IPS DF 19.7 (cell line): ENCODE data around the gene PKD2L1.
"Not testable (repeated sequence)": the region's sequence is repeated elsewhere in the genome, so short reads cannot be mapped to it uniquely, and the experiment has no call there.

ENCODE experiments used
- DNase-seq: peaks from one replicate; pipeline ENCODE4 v3.0.0-alpha.2; 2013; ENCODE audit warnings: low read depth, low spot score

PKD2L1 gene

GRCh38 chr10:100330079-100330478 is at the start of gene PKD2L1:
PKD2L1 (minus strand) TSS chr10:100330228; CDS start chr10:100330103, 125 bp downstream.
- no peak for DNase-seq

GRCh38 chr10:100377830-100378229 is 47.8 kb upstream of the PKD2L1 start:
- no peak for DNase-seq

GRCh38 chr10:100376656-100377055 is 46.6 kb upstream of the PKD2L1 start:
- DNase-seq, result not testable (repeated sequence)

- not testable (repeated sequence) for DNase-seq
These were observed 44.8 kb upstream of the PKD2L1 start for GRCh38 chr10:100374677-100375353.

GRCh38 chr10:100374200-100374655 is 44.2 kb upstream of the PKD2L1 start:
- DNase-seq, result no peak

GRCh38 chr10:100373298-100374199 is 43.5 kb upstream of the PKD2L1 start:
- DNase-seq, result peak; percentile 98

DNA sequence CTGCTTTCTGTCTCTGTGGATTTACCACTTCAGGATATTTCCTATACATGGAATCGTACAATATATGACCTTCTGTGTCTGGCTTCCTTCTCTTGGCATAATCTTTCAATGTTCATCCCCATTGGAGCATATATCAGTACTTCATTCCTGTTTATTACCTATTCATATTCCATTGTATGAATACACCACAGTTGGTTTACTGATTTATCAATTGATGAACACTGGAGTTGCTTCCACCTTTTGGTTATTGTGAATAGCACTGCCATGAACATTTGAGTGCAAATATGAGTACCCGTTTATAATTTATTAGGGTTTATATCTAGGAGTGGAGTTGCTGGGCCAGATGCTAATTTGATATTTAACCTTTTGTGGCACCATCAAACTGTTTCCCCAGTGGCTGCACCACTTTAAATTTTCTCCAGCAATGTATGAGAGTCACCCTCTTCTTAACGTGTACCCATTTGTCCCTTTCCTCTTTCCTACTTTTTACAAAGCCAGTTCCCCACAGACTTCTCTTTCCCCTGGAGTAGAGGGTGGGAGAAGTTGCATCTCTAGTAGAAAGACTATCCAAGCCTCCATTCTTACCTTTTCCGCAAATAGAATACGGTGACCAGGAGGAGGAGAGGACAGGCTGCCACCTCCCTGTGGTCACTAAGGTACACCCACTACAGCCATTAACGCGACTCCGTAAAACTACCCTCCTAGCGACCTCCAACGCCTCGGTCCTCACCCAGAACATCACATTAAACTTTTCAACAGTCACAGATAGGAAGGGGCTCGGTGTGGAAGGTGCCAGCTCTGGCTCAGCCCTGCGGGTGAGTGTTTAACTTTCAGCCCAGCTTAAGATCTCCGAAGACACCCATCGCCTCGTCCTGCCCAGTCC is 42.6 kb upstream of the PKD2L1 start:
- no peak for DNase-seq

DNA sequence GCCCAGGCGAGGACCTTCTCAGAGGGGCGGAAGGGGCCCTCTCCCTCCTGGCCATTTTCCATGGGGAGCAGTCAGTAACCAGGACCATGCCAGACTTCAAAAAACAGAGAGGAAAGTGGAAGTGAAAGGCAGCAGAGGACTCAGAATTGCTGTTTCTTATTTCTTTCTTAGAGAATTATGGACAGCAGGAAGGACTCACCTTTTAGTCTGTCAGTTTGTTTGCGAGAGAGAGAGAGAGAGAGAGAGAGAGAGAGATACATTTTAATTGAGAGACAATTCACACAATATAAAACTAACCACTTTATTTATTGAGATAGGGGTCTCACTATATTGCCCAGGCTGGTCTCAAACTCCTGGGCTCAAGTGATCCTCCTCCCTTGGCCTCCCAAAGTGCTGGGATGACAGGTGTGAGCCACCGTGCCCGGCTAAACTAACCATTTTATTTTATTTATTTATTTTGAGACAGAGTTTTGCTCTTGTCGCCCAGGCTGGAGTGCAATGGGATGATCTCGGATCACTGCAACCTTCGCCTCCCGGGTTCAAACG is 41.5 kb upstream of the PKD2L1 start:
- DNase-seq, result no peak

DNA sequence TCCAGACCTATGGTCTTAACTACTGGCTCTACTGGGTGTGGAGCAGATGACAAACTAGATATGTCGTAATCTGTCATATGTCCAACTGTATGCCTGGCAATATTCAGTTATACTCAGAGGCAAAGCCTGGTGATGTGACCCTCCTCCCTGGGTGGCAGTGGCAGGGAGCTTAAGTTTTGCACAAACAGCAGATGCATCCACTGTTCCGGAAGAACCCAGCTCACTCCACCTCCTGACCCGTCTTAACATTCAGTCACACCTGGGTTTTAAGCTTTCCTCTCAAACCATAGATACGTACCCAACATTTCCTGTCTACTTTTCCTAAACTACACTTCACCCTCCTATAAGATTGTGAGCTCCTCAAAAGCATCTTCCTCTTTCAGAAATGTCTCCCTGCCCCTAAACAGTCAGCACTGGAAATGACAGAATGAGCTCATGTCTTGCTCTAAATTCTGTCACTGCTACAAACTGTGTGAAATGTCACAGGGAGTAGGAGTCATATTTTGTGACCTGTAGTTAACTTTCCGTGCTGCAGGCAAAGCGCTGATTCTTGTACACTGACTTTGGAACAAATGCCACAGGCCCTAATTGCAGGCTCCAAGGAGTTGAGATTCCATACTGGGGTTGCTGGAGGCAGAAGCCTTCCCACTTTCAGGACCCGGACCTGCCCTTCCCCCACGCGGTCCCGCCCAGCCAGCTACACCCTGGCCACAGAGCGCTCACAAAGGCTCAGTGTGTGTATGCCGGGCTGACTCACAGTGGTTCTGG is 40.9 kb upstream of the PKD2L1 start:
- DNase-seq, result no peak

DNA sequence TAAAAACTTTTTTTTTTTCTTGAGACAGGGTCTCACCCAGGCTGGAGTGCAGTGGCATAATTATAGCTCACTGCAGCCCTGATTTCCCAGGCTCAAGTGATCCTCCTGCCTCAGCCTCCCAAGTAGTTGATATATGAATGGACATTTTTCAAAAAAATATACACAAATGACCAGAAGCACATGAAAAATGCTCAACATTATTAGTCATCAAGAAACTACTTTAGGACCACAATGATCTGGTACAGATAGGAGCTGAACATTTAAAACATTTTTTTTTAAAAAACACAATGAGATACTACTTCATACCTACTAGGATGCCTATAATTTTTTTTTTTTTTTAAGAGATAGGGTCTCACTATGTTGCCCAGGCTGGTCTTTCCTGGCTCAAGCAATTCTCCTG is 38.7 kb upstream of the PKD2L1 start:
- DNase-seq, result no peak

DNA sequence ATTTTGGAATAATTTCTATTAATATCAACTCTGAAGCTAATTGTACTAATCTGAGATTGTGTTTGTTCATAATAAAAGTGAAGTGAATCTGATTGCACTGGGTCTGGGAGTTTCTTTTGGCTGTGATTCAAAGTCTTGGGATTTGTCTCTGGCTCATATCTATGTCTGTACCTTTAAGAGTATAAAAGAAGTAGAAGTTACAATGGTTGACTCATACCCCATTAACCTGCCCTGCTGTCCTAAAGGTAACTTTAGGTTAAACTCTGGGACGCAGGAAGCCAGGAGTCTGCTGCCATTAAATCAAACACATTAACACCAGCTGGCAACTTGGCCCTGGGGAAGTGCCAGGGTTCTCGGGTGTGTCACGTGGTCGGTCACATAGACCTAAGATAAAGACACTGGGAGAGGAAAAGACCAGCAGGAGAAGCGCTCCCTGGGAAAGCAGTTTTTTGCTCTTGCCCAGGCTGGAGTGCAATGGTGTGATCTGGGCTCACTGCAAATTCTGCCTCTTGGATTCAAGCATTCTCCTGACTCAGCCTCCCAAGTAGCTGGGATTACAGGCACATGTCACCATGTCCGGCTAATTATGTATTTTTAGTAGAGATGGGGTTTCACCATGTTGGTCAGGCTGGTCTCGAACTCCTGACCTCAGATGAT is 34.8 kb upstream of the PKD2L1 start:
- no peak for DNase-seq

DNA sequence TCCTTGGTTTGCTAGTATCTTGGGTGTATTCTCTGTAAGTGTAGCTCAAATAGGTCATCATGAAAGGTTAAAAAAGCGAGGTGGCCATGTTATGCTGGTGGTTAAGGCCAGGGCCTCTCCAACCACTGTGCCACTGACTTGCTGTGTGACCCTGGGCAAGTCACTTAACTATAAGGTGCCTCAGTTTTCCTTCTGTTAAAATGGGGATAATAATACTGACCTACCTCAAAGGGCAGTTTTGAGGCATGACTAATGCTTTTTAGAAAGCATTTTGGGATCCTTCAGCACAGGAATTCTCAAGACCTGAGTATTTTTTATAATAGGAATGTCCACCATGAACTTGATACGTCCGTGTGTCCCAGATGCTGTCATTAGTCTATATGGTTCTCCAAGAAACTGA is 34.1 kb upstream of the PKD2L1 start:
- no peak for DNase-seq

- DNase-seq, result no peak
These were observed 32.8 kb upstream of the PKD2L1 start for GRCh38 chr10:100362570-100363496.

DNA sequence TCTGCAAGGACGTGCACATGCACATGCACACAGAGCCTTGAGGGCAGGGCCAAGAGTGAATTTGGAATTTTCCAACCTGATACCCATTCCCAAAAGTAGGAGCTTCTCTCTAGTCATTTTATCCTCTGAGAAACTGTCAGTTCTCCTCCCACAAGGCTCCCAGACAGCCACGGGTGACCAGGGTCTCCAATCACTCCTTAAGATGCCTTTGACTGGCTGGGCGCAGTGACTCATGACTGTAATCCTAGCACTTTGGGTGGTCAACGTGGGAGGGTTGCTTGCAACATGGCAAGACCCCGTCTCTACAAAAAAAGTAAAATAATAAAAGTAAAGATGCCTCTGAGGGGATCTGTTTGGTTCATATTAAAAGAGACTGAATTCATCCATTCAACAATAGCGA is 30.2 kb upstream of the PKD2L1 start:
- no peak for DNase-seq

DNA sequence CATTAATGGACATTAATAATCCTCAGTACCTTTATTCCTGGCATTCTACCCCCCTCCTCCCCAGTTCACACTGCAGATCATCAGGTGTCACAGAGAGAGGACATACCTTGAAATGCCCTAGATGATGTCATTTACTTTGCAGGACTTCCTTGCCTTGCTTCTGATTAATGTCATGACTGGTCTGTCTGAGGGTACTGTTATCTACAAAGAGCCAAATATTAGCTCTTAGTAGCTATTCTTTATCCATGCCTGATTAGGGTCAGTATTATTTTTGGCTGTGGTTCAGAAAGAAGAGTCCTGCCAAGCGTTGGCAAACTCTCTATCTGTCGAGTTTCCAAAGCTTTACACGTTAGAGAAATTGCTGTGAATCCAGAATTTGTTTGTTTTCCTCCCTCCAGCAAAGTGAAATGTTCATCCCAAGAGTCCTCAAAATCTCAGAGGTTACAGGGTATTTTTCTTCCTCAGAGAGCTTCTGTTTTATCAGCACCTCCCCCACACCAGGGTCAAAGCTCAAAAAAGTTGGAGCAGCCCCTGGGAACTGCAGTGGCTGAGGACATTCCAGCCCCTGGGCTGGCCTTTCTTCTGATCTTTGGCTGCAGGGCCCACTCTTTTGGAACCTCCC is 29.6 kb upstream of the PKD2L1 start:
- DNase-seq, result no peak

- DNase-seq, result no peak
These were observed 29.0 kb upstream of the PKD2L1 start for GRCh38 chr10:100359030-100359432.

GRCh38 chr10:100357059-100357858 is 27.2 kb upstream of the PKD2L1 start:
- no peak for DNase-seq
